ENCODE results near the gene ADAMTS13.

- TF ChIP-seq, protein P1, sequence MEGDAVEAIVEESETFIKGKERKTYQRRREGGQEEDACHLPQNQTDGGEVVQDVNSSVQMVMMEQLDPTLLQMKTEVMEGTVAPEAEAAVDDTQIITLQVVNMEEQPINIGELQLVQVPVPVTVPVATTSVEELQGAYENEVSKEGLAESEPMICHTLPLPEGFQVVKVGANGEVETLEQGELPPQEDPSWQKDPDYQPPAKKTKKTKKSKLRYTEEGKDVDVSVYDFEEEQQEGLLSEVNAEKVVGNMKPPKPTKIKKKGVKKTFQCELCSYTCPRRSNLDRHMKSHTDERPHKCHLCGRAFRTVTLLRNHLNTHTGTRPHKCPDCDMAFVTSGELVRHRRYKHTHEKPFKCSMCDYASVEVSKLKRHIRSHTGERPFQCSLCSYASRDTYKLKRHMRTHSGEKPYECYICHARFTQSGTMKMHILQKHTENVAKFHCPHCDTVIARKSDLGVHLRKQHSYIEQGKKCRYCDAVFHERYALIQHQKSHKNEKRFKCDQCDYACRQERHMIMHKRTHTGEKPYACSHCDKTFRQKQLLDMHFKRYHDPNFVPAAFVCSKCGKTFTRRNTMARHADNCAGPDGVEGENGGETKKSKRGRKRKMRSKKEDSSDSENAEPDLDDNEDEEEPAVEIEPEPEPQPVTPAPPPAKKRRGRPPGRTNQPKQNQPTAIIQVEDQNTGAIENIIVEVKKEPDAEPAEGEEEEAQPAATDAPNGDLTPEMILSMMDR (conservative IDR thresholded peaks at IDR 0.05 in 1 of 2, IDR thresholded peaks at IDR 0.05 in 1 of 2; ENCODE audit: extremely low read depth in 1 of 2, insufficient read depth in 1 of 2, low read depth in 1 of 2, low read length in 2 of 2) = no peak
- TF ChIP-seq EZH2 (IDR thresholded peaks at IDR 0.05; ENCODE audit: borderline replicate concordance, low read length) = no peak
Observed at GRCh38 chr9:133474215-133474614, 52.0 kb downstream of the ADAMTS13 start.
